ENCODE results near the gene B4GAT1.

- no peak for TF ChIP-seq EZH2 (IDR thresholded peaks at IDR 0.05)
- no peak for TF ChIP-seq CTCF (IDR thresholded peaks at IDR 0.05)
- no peak for TF ChIP-seq EZH2phosphoT487 (IDR thresholded peaks at IDR 0.05)
Measured at GRCh38 chr11:66310324-66310723, 37.1 kb downstream of the B4GAT1 start.
